Gastroesophageal sphincter (tissue), 3 donors: ENCODE measurements around the gene PIKFYVE.
"Not testable (repeated sequence)": the region's sequence is repeated elsewhere in the genome, so short reads cannot be mapped to it uniquely, and the experiment has no call there.

ENCODE experiments used
- CTCF ChIP-seq, 4 experiments: fragments of 200-600 bp in 2 of 4; fragments of 450-650 bp in 2 of 4; sonication (generic) in 1 of 4; IDR thresholded peaks; one replicate each; pipeline ENCODE4 v1.5.1; 2017 to 2019; ENCODE audit warnings: antibody characterized with exemption in 4 of 4, mild to moderate bottlenecking in 2 of 4, moderate library complexity in 2 of 4
- POLR2A ChIP-seq, 2 donors: fragments of 450-650 bp; IDR thresholded peaks; one replicate each; pipeline ENCODE4 v1.6.1; 2017; ENCODE audit warnings: antibody characterized with exemption in 2 of 2, mild to moderate bottlenecking in 2 of 2, moderate library complexity in 1 of 2
- POLR2AphosphoS5 ChIP-seq: sonication (generic); formaldehyde crosslinking; IDR thresholded peaks from one replicate; pipeline ENCODE4 v1.6.1; 2017; ENCODE audit warnings: antibody characterized with exemption

- TF ChIP-seq CTCF (IDR thresholded peaks at IDR 0.05); POLR2AphosphoS5; POLR2A (IDR thresholded peaks at IDR 0.05): not testable (repeated sequence)
Measured at GRCh38 chr2:208256849-208257813, 8.9 kb upstream of the PIKFYVE start.
